Hippocampal formation (tissue), 2 donors: ENCODE results near the gene MGAT4C.
A peak's percentile ranks its signal among the peaks of the same experiment; 100 is the strongest.

Experiments
- DNase-seq, 2 donors: peaks; one replicate each; lab custom pipeline; 2025; lab: John Stamatoyannopoulos, UW

The MGAT4C gene

DNA sequence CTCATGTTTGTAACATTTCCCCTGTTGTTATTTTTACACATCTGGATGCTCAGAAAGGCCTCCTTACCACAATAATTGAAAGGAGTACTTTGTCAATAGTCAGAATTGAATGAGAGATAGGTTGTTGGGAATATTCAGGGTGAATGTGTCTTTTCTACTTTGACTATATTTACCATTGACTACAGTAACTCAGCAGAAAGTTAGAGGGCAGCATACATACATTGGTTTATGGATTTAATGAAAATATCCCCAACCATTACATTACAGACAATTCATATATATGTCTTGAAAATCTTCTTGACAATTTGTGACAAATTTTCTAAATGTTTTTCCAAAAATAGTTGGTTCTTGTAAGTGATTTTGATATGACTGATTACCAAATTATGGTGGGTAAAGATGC is 284.4 kb downstream of the MGAT4C start:
- no peak for DNase-seq

DNA sequence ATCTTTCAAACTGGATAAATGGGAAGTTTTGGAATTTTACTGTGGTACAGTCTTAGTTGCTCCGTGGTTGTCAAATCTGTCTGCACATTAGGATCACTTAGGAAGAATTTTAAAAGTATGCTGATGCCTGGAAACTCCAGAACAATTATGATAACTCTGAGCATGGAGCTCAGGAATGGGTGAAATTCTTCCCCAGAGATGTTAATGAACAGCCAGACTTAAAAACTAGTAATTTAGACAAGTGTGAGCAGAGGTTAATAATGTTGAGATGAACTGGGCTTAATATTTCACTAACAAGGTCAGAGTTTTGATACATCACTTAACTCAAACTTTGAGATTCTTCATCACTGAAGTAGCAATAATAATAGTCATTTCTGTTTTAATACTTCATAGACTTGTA is 287.6 kb downstream of the MGAT4C start:
- DNase-seq = no peak

DNA sequence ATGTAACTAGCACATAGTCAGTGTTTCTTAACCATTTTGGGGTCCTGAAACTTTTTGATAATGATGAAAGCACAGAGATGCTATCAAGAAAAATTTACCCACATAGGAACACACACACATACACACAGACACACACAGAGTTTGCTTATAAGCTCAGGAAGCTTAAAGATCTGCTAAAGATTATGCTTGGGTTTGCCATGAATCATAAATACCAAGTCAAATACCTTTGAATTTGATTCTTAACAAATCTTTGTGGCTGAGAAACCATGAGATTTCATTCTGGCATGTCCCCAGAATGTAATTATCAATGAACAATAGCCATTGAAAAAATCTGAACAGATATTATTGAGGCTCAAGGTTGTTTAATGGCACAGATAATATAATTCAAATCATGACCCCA is 292.9 kb downstream of the MGAT4C start:
- DNase-seq = no peak

DNA sequence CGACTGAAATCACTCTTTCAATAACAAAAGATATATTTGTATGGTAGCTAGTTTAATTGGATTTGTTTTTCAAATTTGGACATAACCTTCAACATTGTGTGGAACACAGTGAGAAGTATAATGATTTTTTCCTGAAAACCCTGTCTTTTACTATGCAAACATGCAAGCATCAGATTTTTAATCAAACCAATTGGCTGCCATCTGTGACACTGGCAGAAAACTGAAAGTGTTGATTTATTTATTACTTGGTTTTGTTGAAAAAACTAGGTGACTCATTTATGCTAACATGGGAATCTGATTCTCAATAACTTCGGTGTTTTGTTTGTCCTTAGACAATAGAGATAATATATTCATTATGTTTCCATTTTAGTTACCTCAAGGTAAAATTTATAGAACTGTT is 300.1 kb downstream of the MGAT4C start:
- DNase-seq = no peak

DNA sequence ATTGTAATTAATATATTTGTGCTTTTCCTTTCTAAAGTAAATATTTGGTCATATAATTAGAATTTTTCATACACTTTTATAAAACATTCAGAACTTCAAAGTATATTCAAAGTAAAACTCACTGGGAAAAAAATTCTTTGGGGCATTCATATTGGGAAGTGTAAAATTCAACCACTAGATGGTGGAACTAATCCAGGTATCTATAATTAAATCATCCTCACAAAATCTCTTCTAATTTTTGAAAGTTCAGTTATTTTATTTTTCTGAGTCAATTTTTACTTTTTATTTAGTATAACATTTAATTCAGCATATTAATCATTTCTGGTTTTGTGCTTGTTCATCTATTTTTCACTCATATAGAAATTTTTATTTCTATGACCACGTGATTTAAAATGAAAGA is 301.1 kb downstream of the MGAT4C start:
- peak in 1 of 2 donors; percentile 7 for DNase-seq

DNA sequence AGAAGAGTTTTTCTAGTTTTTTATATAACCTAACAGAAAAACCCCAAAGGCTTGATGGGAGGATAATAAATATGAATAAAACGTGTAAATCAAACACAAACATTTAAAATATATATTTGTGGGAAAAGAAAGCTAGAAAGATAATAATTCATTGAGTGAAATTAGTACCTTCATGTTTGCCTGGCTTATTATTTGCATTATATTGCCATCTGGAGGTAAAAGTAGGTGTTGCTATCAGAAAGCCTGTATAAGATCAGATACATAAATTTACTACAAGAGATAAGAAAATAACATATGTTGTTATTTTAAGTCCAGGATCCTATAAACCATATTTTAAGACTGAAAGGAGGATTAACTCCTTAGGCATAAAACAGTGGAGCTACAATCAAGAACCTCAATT is 304.4 kb downstream of the MGAT4C start:
- DNase-seq = no peak

DNA sequence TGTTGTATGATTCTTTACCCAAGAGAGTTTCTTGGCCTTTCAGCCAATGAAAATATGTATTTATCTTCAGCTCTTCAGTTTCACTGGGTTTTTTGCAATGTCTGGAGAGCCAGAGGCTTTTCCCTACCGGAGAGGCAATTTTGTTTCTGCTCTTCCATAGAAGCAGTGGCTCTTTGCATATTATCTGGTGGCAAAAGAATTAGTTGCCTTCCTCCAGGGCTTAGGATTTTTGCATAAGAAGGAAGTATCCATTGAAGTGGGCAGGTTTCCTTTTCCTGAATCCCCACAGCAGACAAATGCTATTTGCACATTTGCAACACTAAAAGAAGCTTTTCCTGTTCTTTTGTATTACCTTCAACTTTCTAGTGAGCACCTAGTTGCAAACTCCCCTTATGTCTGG is 306.9 kb downstream of the MGAT4C start:
- no peak for DNase-seq

DNA sequence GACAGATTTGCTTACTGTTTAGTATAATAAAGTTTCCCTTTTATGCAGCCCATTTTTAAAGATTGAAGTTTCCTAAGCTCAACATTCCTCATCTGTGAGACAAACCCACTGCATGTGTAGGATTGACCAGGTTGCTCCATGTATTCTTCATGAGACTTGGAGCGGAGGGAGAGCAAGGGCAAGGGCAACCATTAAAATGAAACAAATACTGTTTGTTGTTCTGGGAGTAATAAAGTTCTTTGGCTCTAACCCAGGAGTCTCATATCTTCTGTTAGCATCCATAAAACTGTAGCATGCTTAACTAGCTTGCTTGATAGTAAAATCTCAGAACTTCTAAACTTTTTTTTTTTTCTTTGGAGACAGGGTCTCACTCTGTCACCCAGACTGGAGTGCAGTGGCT is 307.9 kb downstream of the MGAT4C start:
- DNase-seq = no peak

DNA sequence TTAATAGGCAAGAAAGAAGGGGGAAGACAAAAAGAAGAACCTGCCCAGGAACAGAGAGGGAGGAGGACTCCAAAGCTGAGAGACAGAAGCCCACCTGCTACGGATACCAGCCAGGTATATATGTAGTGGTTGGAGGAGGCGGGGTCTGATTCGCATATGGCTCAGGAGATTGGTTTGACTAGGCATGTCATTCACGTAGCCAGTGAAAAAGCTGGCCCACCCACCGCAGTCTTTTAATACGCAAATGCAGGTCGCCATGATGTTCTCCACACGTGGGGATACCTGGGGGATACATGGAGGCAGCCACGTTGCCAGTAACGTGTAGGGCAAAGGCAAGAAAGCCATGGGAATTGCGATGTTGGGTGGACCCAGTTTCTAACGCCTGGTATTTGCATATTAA is 308.9 kb downstream of the MGAT4C start:
- DNase-seq = no peak

DNA sequence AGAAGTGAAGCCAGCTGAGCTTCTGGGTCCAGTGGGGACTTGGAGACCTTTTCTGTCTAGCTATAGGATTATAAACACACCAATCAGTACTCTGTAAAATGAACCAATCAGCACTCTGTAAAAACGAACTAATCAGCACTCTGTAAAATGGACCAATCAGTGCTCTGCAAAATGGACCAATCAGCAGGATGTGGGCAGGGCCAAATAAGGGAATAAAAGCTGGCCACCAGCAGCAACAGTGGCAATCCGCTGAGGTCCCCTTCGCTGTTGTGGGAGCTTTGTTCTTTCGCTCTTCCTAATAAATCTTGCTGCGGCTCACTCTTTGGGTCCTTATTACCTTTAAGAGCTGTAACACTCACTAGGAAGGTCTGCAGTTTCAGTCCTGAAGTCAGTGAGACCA is 309.8 kb downstream of the MGAT4C start:
- DNase-seq = no peak

DNA sequence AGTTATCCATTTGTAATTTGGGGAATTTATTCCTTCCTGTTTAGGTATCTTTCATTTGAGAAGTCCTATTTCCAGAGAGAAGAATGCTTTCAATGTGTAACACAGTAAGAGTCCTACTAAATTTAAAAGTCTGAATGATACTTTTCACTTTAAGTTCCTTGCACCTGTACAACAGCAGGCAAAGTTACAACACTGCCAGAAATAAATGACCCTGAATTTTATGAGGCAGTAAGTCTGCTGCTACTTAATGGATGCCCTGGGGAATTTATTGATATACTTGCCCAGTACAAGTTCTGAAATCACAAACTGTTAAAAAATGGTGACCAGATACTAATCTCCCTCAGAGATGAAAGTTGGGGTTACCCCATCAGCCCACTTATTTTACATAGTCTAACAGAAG is 329.0 kb downstream of the MGAT4C start:
- no peak for DNase-seq

DNA sequence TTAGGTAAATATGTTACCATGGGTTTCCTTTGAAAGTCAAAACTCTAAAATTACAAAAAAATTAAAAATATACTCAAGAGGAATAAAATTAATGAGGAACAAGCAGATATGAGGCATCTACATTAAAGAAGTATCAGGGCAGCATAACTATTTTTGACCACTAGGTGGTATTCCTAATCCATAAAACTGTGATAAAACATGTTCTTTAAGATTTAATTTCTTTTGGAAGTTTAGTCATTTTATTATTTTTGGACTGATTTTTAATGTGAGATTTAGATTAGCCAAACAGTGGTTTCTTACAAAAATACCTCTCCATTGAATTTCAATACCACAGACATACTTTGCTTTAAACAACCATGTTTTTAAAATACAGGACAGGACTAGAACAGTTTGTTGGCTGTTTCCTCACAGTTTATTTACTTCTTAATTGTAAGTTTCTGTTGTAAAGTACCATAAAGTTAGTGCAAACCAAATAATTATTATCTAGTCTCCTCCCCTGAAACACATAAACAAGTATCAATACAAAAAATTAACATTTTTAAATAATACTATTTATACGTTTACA is 332.3 kb downstream of the MGAT4C start:
- DNase-seq = peak in 1 of 2 donors; percentile 21

DNA sequence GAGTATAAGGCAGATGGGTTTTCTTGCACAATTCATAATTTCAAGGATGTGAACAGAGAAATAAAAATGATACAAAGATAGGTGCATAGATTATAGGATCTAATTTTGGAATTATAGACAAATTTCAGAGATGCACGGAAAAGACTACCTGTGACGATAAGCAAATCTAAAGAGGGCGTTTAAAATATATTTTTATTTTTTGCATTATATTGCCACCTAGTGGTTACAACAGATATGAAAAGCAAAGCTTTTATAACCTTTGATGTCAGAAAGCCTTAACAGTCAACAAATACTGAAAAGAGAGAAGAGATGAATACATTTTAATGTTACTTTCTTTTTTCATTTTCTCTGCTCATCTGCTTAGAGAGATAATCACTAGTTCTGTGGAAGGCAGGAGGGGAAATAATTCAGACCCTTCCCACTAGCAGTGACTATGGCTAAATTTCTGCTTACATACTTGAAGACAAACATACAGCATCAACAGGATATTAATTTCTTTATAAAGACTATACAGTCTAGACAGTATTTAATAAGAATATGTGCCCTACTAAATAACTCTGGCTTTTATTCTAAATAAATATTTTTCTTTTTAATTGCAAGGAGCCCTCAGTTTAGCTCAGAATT is 335.8 kb downstream of the MGAT4C start:
- peak in 1 of 2 donors; percentile 16 for DNase-seq
